GM15510 (cell line): ENCODE data around the gene EFCAB6.

Experiments used
- POLR2A ChIP-seq: IDR thresholded peaks from 3 replicates; pipeline ENCODE4 v1.6.1; 2011; ENCODE audit warnings: borderline replicate concordance; ENCODE audit not compliant: insufficient read length; ENCODE audit errors: extremely low read depth

EFCAB6 gene

GRCh38 chr22:43624144-43624998, 187.7 kb downstream of the EFCAB6 start:
- no peak for TF ChIP-seq POLR2A

- no peak for TF ChIP-seq POLR2A
Observed at GRCh38 chr22:43622886-43623285, 189.2 kb downstream of the EFCAB6 start.

- TF ChIP-seq POLR2A: no peak
Observed at GRCh38 chr22:43620197-43620596, 191.9 kb downstream of the EFCAB6 start.

- no peak for TF ChIP-seq POLR2A
Observed at GRCh38 chr22:43618517-43618916, 193.6 kb downstream of the EFCAB6 start.

GRCh38 chr22:43616645-43617044, 195.5 kb downstream of the EFCAB6 start:
- TF ChIP-seq POLR2A: no peak

- no peak for TF ChIP-seq POLR2A
Observed at GRCh38 chr22:43600265-43600664, 211.8 kb downstream of the EFCAB6 start.

GRCh38 chr22:43592476-43592875, 219.6 kb downstream of the EFCAB6 start:
- no peak for TF ChIP-seq POLR2A

GRCh38 chr22:43591380-43591779, 220.7 kb downstream of the EFCAB6 start:
- no peak for TF ChIP-seq POLR2A

GRCh38 chr22:43587574-43587973, 224.5 kb downstream of the EFCAB6 start:
- no peak for TF ChIP-seq POLR2A

GRCh38 chr22:43583501-43583900, 228.6 kb downstream of the EFCAB6 start:
- TF ChIP-seq POLR2A: no peak

GRCh38 chr22:43582394-43582793, 229.7 kb downstream of the EFCAB6 start:
- TF ChIP-seq POLR2A: no peak

GRCh38 chr22:43580271-43580750, 231.8 kb downstream of the EFCAB6 start:
- TF ChIP-seq POLR2A: no peak

GRCh38 chr22:43574738-43575137, 237.4 kb downstream of the EFCAB6 start:
- no peak for TF ChIP-seq POLR2A

GRCh38 chr22:43572710-43573109, 239.4 kb downstream of the EFCAB6 start:
- TF ChIP-seq POLR2A: no peak

GRCh38 chr22:43571181-43571580, 240.9 kb downstream of the EFCAB6 start:
- no peak for TF ChIP-seq POLR2A

- TF ChIP-seq POLR2A: no peak
Observed at GRCh38 chr22:43570531-43571165, 241.5 kb downstream of the EFCAB6 start.
